ENCODE results near the gene CHRND.
"Not testable (repeated sequence)": the region's sequence is repeated elsewhere in the genome, so short reads cannot be mapped to it uniquely, and the experiment has no call there.

The CHRND gene

GRCh38 chr2:232563580-232563979 lies 37.6 kb downstream of the CHRND start:
- no peak overlapping the region for H3K4me3 ChIP-seq (ENCODE audit: low read depth, low read length)
- no peak for DNase-seq (ENCODE audit: low read depth)
- TF ChIP-seq, protein P1, sequence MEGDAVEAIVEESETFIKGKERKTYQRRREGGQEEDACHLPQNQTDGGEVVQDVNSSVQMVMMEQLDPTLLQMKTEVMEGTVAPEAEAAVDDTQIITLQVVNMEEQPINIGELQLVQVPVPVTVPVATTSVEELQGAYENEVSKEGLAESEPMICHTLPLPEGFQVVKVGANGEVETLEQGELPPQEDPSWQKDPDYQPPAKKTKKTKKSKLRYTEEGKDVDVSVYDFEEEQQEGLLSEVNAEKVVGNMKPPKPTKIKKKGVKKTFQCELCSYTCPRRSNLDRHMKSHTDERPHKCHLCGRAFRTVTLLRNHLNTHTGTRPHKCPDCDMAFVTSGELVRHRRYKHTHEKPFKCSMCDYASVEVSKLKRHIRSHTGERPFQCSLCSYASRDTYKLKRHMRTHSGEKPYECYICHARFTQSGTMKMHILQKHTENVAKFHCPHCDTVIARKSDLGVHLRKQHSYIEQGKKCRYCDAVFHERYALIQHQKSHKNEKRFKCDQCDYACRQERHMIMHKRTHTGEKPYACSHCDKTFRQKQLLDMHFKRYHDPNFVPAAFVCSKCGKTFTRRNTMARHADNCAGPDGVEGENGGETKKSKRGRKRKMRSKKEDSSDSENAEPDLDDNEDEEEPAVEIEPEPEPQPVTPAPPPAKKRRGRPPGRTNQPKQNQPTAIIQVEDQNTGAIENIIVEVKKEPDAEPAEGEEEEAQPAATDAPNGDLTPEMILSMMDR (IDR thresholded peaks at IDR 0.05; ENCODE audit: low read depth, low read length): no peak
- no peak for TF ChIP-seq MAX (IDR thresholded peaks at IDR 0.05; ENCODE audit: low read depth, low read length)
- TF ChIP-seq POLR2A (IDR thresholded peaks at IDR 0.05; ENCODE audit: extremely low read depth, insufficient read length): no peak
- no peak for TF ChIP-seq MYC (IDR thresholded peaks at IDR 0.05; ENCODE audit: low read depth, low read length)

- TF ChIP-seq POLR2A (IDR thresholded peaks at IDR 0.05; ENCODE audit: extremely low read depth, insufficient read length) (no peak), MAX (IDR thresholded peaks at IDR 0.05; ENCODE audit: low read depth, low read length) (no peak), MYC (IDR thresholded peaks at IDR 0.05; ENCODE audit: low read depth, low read length) (no peak)
- TF ChIP-seq, protein P1 (IDR thresholded peaks at IDR 0.05; ENCODE audit: low read depth, low read length): no peak
- DNase-seq (ENCODE audit: low read depth): no peak
- H3K4me3 ChIP-seq (ENCODE audit: low read depth, low read length): no peak overlapping the region
These were observed 41.8 kb downstream of the CHRND start for GRCh38 chr2:232567721-232568120.

- no peak for TF ChIP-seq MAX (IDR thresholded peaks at IDR 0.05; ENCODE audit: low read depth, low read length)
- TF ChIP-seq, protein P1 (IDR thresholded peaks at IDR 0.05; ENCODE audit: low read depth, low read length): no peak
- TF ChIP-seq POLR2A (IDR thresholded peaks at IDR 0.05; ENCODE audit: extremely low read depth, insufficient read length): no peak
- TF ChIP-seq MYC (IDR thresholded peaks at IDR 0.05; ENCODE audit: low read depth, low read length): no peak
- H3K4me3 ChIP-seq (ENCODE audit: low read depth, low read length): no peak overlapping the region
- DNase-seq (ENCODE audit: low read depth): peak; percentile 29
These were observed 42.2 kb downstream of the CHRND start for GRCh38 chr2:232568161-232568560.

DNA sequence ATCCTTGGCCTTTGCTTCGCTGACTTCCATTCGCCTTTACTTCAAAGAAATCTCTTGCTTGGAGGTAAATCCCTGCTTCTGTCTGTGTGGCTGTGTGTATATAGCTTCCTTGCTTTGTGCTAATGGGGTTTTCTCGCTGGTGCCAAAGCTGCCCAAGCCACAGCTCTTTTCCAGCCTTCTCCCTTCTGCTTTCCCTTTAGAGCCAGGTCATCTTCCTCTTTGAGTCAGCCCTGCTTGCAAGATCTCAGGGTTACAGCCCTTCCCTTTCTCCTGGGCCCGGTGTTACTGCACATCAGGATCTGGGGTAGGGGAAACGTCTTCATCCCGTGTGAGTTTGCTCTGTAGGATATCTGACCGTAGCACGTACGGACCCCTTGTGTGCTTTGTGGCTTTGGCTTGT lies 43.6 kb downstream of the CHRND start:
- H3K4me3 ChIP-seq (ENCODE audit: low read depth, low read length): no peak overlapping the region
- TF ChIP-seq POLR2A (IDR thresholded peaks at IDR 0.05; ENCODE audit: extremely low read depth, insufficient read length) (no peak), MYC (IDR thresholded peaks at IDR 0.05; ENCODE audit: low read depth, low read length) (no peak), MAX (IDR thresholded peaks at IDR 0.05; ENCODE audit: low read depth, low read length) (no peak)
- TF ChIP-seq, protein P1 (IDR thresholded peaks at IDR 0.05; ENCODE audit: low read depth, low read length): no peak
- DNase-seq (ENCODE audit: low read depth): no peak

- not testable (repeated sequence) for H3K4me3 ChIP-seq (ENCODE audit: low read depth, low read length); DNase-seq (ENCODE audit: low read depth)
These were observed 44.5 kb downstream of the CHRND start for GRCh38 chr2:232570481-232570880.

GRCh38 chr2:232571026-232571474 lies 45.1 kb downstream of the CHRND start:
- no peak for DNase-seq (ENCODE audit: low read depth)
- H3K4me3 ChIP-seq (ENCODE audit: low read depth, low read length): no peak overlapping the region
- TF ChIP-seq MAX (IDR thresholded peaks at IDR 0.05; ENCODE audit: low read depth, low read length) (no peak), POLR2A (IDR thresholded peaks at IDR 0.05; ENCODE audit: extremely low read depth, insufficient read length) (no peak), MYC (IDR thresholded peaks at IDR 0.05; ENCODE audit: low read depth, low read length) (no peak)
- TF ChIP-seq, protein P1 (IDR thresholded peaks at IDR 0.05; ENCODE audit: low read depth, low read length): no peak

All from NB4 (cell line).